GM06990 (cell line): ENCODE data around the gene PRKD3.

Experiments used
- DNase-seq: peaks from one replicate; pipeline ENCODE4 v3.0.0-alpha.2; 2011; ENCODE audit not compliant: insufficient read length; ENCODE audit errors: extremely low read depth
- H3K27me3 ChIP-seq: replicated peaks from 2 replicates; pipeline ENCODE4 v1.6.0; 2011; ENCODE audit warnings: low read length; ENCODE audit not compliant: control insufficient read depth, insufficient read depth
- H3K36me3 ChIP-seq: 2 replicates; pipeline ENCODE4 v1.5.1; 2011; ENCODE audit warnings: low read length; ENCODE audit not compliant: control insufficient read depth, insufficient read depth
- H3K4me3 ChIP-seq: replicated peaks from 2 replicates; pipeline ENCODE4 v1.5.1; 2011; ENCODE audit warnings: low read depth, mild to moderate bottlenecking, control low read depth, low read length
- CTCF ChIP-seq: IDR thresholded peaks from 2 replicates; pipeline ENCODE4 v1.5.1; 2011; ENCODE audit warnings: low read length, control low read depth, mild to moderate bottlenecking, inconsistent platforms; ENCODE audit not compliant: insufficient read depth, poor library complexity, severe bottlenecking

Gene PRKD3

GRCh38 chr2:37324536-37324785 is 172 bp downstream of the PRKD3 start:
- DNase-seq: no peak
- no peaks in the 10 kb centered on the region for H3K36me3 ChIP-seq
- TF ChIP-seq CTCF: no peak
- no peaks in the 10 kb centered on the region; the same call in 1 of the 2 replicates for H3K27me3 ChIP-seq
- peak overlapping the region; percentile 67 for H3K4me3 ChIP-seq

- Histone ChIP-seq H3K27me3 (no peaks in the 10 kb centered on the region; the same call in 1 of the 2 replicates), H3K36me3 (no peaks in the 10 kb centered on the region), H3K4me3 (peak overlapping the region; percentile 67)
- peak; percentile 38 for DNase-seq
- TF ChIP-seq CTCF: no peak
Measured at GRCh38 chr2:37323781-37324535, 675 bp downstream of the PRKD3 start.

DNA sequence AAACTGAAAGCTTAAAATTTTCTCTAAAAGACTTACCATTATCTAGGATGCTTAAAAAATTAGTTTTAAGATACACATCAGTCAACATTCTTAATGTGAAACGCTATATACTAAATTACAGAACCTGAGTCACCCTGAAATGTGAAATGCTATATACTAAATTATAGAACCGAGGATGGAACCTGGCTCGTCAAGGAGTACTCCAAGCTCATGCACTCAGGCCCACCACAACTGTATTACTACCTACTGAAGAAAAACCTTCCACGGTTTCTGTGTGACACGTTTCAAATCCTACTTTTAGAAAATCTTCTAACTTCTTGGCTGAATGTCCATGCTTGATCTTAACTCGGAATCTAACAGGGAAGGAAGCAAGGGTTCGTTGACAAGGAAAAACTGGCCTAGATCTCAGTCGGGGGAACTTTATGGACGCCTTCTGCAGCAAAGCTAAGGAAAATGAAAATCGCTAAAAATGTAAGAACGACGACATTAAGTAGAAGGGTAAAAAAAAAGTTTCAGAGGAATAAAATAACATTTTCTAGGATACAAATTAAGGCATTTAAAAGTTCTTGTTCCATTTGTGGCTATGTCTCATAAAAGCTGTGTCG is 1.4 kb downstream of the PRKD3 start:
- Histone ChIP-seq H3K36me3 (no peaks in the 10 kb centered on the region), H3K27me3 (no peaks in the 10 kb centered on the region; the same call in 1 of the 2 replicates), H3K4me3 (peak overlapping the region; percentile 67)
- no peak for TF ChIP-seq CTCF
- DNase-seq: no peak

GRCh38 chr2:37322368-37322767 is 2.3 kb downstream of the PRKD3 start:
- no peaks in the 10 kb centered on the region for H3K36me3 ChIP-seq
- no peaks in the 10 kb centered on the region; the same call in 1 of the 2 replicates for H3K27me3 ChIP-seq
- TF ChIP-seq CTCF: no peak
- DNase-seq: no peak
- H3K4me3 ChIP-seq: peak overlapping the region; percentile 67

- Histone ChIP-seq H3K4me3 (no peak overlapping the region; the same call in none of the 2 replicates), H3K36me3 (no peaks in the 10 kb centered on the region), H3K27me3 (no peaks in the 10 kb centered on the region; the same call in 1 of the 2 replicates)
- DNase-seq: no peak
- no peak for TF ChIP-seq CTCF
Measured at GRCh38 chr2:37321029-37321682, 3.5 kb downstream of the PRKD3 start.
